CD8-positive, alpha-beta memory T cell (primary cell): Measurements from ENCODE around the gene AASS. TPM values are rescaled to one million over a fixed set of nuclear protein-coding genes. Genes with fewer than 3 reads are reported as not detected.
A peak's percentile ranks its signal among the peaks of the same experiment; 100 is the strongest.
"Not testable (repeated sequence)": the region's sequence is repeated elsewhere in the genome, so short reads cannot be mapped to it uniquely, and the experiment has no call there.

Experiments
- CTCF ChIA-PET: fragments of 350-600 bp; sonication (Branson Sonifier 250); formaldehyde crosslinking; loops from one replicate; lab custom pipeline; 2021; ENCODE audit warnings: antibody characterized with exemption; lab: Charles Lee
- POLR2A ChIA-PET: fragments of 350-600 bp; sonication (Branson Sonifier 250); formaldehyde crosslinking; loops from one replicate; lab custom pipeline; 2021; ENCODE audit warnings: antibody characterized with exemption; lab: Charles Lee
- DNase-seq, 5 donors: peaks; one replicate each; pipeline versions ENCODE4 v3.0.0 to v3.0.0-alpha.2; 2020 to 2022; ENCODE audit warnings: mixed read lengths in 1 of 5
- H3K27ac ChIP-seq: one replicate; pipeline ENCODE4 v1.7.0; 2013; ENCODE audit warnings: low read depth, mild to moderate bottlenecking, low read length, moderate library complexity
- H3K27me3 ChIP-seq: 2 replicates; pipeline ENCODE4 v1.7.0; 2013; ENCODE audit warnings: low read length, mild to moderate bottlenecking; ENCODE audit not compliant: insufficient read depth, poor library complexity, severe bottlenecking
- H3K36me3 ChIP-seq: 2 replicates; pipeline ENCODE4 v1.7.0; 2013; ENCODE audit warnings: mild to moderate bottlenecking, low read length, moderate library complexity; ENCODE audit not compliant: insufficient read depth
- H3K4me1 ChIP-seq: 2 replicates; pipeline ENCODE4 v1.7.0; 2013; ENCODE audit warnings: mild to moderate bottlenecking, low read length, moderate library complexity; ENCODE audit not compliant: insufficient read depth
- H3K4me3 ChIP-seq: 2 replicates; pipeline ENCODE4 v1.7.0; 2013; ENCODE audit warnings: mild to moderate bottlenecking, low read length
- H3K9me3 ChIP-seq: 2 replicates; pipeline ENCODE4 v1.7.0; 2013; ENCODE audit warnings: mild to moderate bottlenecking, low read length
- H3K27ac Mint-ChIP-seq, 8 donors: one replicate each; pipeline ENCODE4 v1.8.0; 2020 to 2021; ENCODE audit warnings: mixed read lengths in 8 of 8, mild to moderate bottlenecking in 6 of 8, inconsistent platforms in 3 of 8, moderate library complexity in 3 of 8
- H3K27me3 Mint-ChIP-seq, 2 donors: one replicate each; pipeline ENCODE4 v1.8.0; 2020 to 2021; ENCODE audit warnings: mixed read lengths in 2 of 2, mild to moderate bottlenecking in 1 of 2, moderate library complexity in 1 of 2
- H3K36me3 Mint-ChIP-seq, 3 donors: one replicate each; pipeline ENCODE4 v1.8.0; 2020 to 2021; ENCODE audit warnings: mixed read lengths in 3 of 3, inconsistent platforms in 1 of 3, mild to moderate bottlenecking in 1 of 3
- H3K4me1 Mint-ChIP-seq, 3 donors: one replicate each; pipeline ENCODE4 v1.8.0; 2020 to 2021; ENCODE audit warnings: mixed read lengths in 3 of 3, inconsistent platforms in 1 of 3, mild to moderate bottlenecking in 1 of 3
- H3K4me3 Mint-ChIP-seq, 7 donors: one replicate each; pipeline ENCODE4 v1.8.0; 2020 to 2021; ENCODE audit warnings: mixed read lengths in 7 of 7, mild to moderate bottlenecking in 6 of 7, moderate library complexity in 4 of 7, inconsistent platforms in 2 of 7
- H3K9me3 Mint-ChIP-seq, 5 donors: one replicate each; pipeline ENCODE4 v1.8.0; 2020 to 2022; ENCODE audit warnings: mixed read lengths in 5 of 5, mild to moderate bottlenecking in 3 of 5, moderate library complexity in 2 of 5, inconsistent platforms in 1 of 5
- polyA plus RNA-seq: library from polyadenylated mRNA; unstranded; fragments of 300-500 nt; fragmentation: Illumina TruSeq; gene quantifications from one replicate; pipeline ENCODE4 v1.2.3, GENCODE V29; 2021
- total RNA-seq, 2 experiments: library from RNA; stranded (reverse); gene quantifications; one replicate each; pipeline ENCODE4 v1.2.3, GENCODE V29; 2021

Gene AASS
- total RNA-seq (1 to 10 TPM; 1.6 to 2.0 TPM), polyA plus RNA-seq (2.1 TPM)

GRCh38 chr7:122143751-122144711, at the start of gene AASS:
TSS of gene AASS (minus strand) at chr7:122144249. CDS start at chr7:122133726, 10,523 bp downstream.
- Mint-ChIP-seq H3K4me3 (peak within 1 kb of the TSS; percentile 88 to 99 (median 95)), H3K27ac (peak within 1 kb of the TSS; percentile 47 to 99 (median 92)), H3K36me3 (peaks cover 0 to 3% (median 0%) of the 10 kb centered on the region in 3 donors), H3K9me3 (peaks cover 0 to 4% (median 1%) of the 10 kb centered on the region in 5 donors), H3K4me1 (peaks cover 14 to 22% (median 16%) of the 10 kb centered on the region in 3 donors), H3K27me3 (peaks cover 11 to 40% of the 10 kb centered on the region in 2 donors)
- ChIA-PET CTCF (no interaction called here), POLR2A (interaction anchor here (0.7 kb wide), 1 partner anchor 29 kb away, joined by 3 read pairs; no protein-coding TSS in a partner anchor)
- Histone ChIP-seq H3K27me3 (no peaks in the 10 kb centered on the region), H3K4me1 (peaks cover 10% of the 10 kb centered on the region), H3K36me3 (no peaks in the 10 kb centered on the region), H3K27ac (peak within 1 kb of the TSS; percentile 52), H3K9me3 (no peaks in the 10 kb centered on the region), H3K4me3 (peak within 1 kb of the TSS; percentile 67)
- DNase-seq: peak; percentile 62 to 81 (median 67)

GRCh38 chr7:122188785-122189184, 44.7 kb upstream of the AASS start:
- H3K36me3 Mint-ChIP-seq: no peaks in the 10 kb centered on the region
- no peak for DNase-seq
- H3K27ac Mint-ChIP-seq: no peak overlapping the region
- H3K4me3 Mint-ChIP-seq: no peak overlapping the region
- no peaks in the 10 kb centered on the region for H3K4me1 Mint-ChIP-seq
- Histone ChIP-seq H3K4me3 (no peak overlapping the region), H3K36me3 (no peaks in the 10 kb centered on the region), H3K4me1 (no peaks in the 10 kb centered on the region), H3K9me3 (no peaks in the 10 kb centered on the region), H3K27ac (no peak overlapping the region), H3K27me3 (no peaks in the 10 kb centered on the region)
- no peaks in the 10 kb centered on the region for H3K27me3 Mint-ChIP-seq
- ChIA-PET CTCF (no interaction called here), POLR2A (no interaction called here)
- H3K9me3 Mint-ChIP-seq: peaks cover 0 to 9% (median 2%) of the 10 kb centered on the region in 5 donors

- Histone ChIP-seq H3K27ac (no peak overlapping the region), H3K4me3 (no peak overlapping the region), H3K9me3 (no peaks in the 10 kb centered on the region), H3K36me3 (no peaks in the 10 kb centered on the region), H3K27me3 (no peaks in the 10 kb centered on the region), H3K4me1 (no peaks in the 10 kb centered on the region)
- CTCF ChIA-PET: no interaction called here
- no peaks in the 10 kb centered on the region for H3K36me3 Mint-ChIP-seq
- peaks cover 3 to 8% (median 4%) of the 10 kb centered on the region in 5 donors for H3K9me3 Mint-ChIP-seq
- no peak for DNase-seq
- no peaks in the 10 kb centered on the region for H3K4me1 Mint-ChIP-seq
- H3K4me3 Mint-ChIP-seq: no peak overlapping the region
- POLR2A ChIA-PET: no interaction called here
- H3K27ac Mint-ChIP-seq: no peak overlapping the region
- no peaks in the 10 kb centered on the region for H3K27me3 Mint-ChIP-seq
Measured at GRCh38 chr7:122183106-122183505, 39.1 kb upstream of the AASS start.

- Mint-ChIP-seq H3K27ac (no peak overlapping the region), H3K36me3 (no peaks in the 10 kb centered on the region), H3K4me3 (no peak overlapping the region), H3K9me3 (peaks cover 3 to 8% (median 5%) of the 10 kb centered on the region in 5 donors), H3K27me3 (no peaks in the 10 kb centered on the region), H3K4me1 (no peaks in the 10 kb centered on the region)
- DNase-seq: no peak
- POLR2A ChIA-PET: no interaction called here
- no peaks in the 10 kb centered on the region for H3K36me3 ChIP-seq
- no peak overlapping the region for H3K27ac ChIP-seq
- H3K4me1 ChIP-seq: no peaks in the 10 kb centered on the region
- CTCF ChIA-PET: no interaction called here
- H3K27me3 ChIP-seq: no peaks in the 10 kb centered on the region
- no peak overlapping the region for H3K4me3 ChIP-seq
- no peaks in the 10 kb centered on the region for H3K9me3 ChIP-seq
Measured at GRCh38 chr7:122182081-122182480, 38.0 kb upstream of the AASS start.

GRCh38 chr7:122172144-122172543, 28.1 kb upstream of the AASS start:
- H3K4me1 ChIP-seq, H3K4me3 Mint-ChIP-seq, H3K4me1 Mint-ChIP-seq, DNase-seq, H3K36me3 ChIP-seq, H3K4me3 ChIP-seq, H3K9me3 ChIP-seq, H3K27ac Mint-ChIP-seq, H3K36me3 Mint-ChIP-seq, H3K9me3 Mint-ChIP-seq, H3K27me3 Mint-ChIP-seq, POLR2A ChIA-PET, CTCF ChIA-PET, H3K27me3 ChIP-seq, H3K27ac ChIP-seq: not testable (repeated sequence)

GRCh38 chr7:122166740-122167139, 22.7 kb upstream of the AASS start:
- Histone ChIP-seq H3K27me3 (no peaks in the 10 kb centered on the region), H3K36me3 (no peaks in the 10 kb centered on the region), H3K4me3 (no peak overlapping the region), H3K9me3 (no peaks in the 10 kb centered on the region), H3K27ac (no peak overlapping the region), H3K4me1 (no peaks in the 10 kb centered on the region)
- no peak overlapping the region for H3K4me3 Mint-ChIP-seq
- H3K9me3 Mint-ChIP-seq: no peaks in the 10 kb centered on the region
- no peak overlapping the region for H3K27ac Mint-ChIP-seq
- no peaks in the 10 kb centered on the region for H3K36me3 Mint-ChIP-seq
- no peak for DNase-seq
- no peaks in the 10 kb centered on the region for H3K4me1 Mint-ChIP-seq
- ChIA-PET POLR2A (no interaction called here), CTCF (no interaction called here)
- no peaks in the 10 kb centered on the region for H3K27me3 Mint-ChIP-seq

- Mint-ChIP-seq H3K9me3 (peaks cover 0 to 3% (median 0%) of the 10 kb centered on the region in 5 donors), H3K4me1 (no peaks in the 10 kb centered on the region), H3K4me3 (no peak overlapping the region), H3K27me3 (no peaks in the 10 kb centered on the region), H3K27ac (no peak overlapping the region), H3K36me3 (no peaks in the 10 kb centered on the region)
- no peaks in the 10 kb centered on the region for H3K4me1 ChIP-seq
- H3K36me3 ChIP-seq: no peaks in the 10 kb centered on the region
- no peak overlapping the region for H3K4me3 ChIP-seq
- no peaks in the 10 kb centered on the region for H3K27me3 ChIP-seq
- POLR2A ChIA-PET: no interaction called here
- no peak for DNase-seq
- no peaks in the 10 kb centered on the region for H3K9me3 ChIP-seq
- CTCF ChIA-PET: no interaction called here
- no peak overlapping the region for H3K27ac ChIP-seq
Measured at GRCh38 chr7:122166275-122166674, 22.2 kb upstream of the AASS start.

- Mint-ChIP-seq H3K36me3 (no peaks in the 10 kb centered on the region), H3K4me1 (no peaks in the 10 kb centered on the region), H3K27me3 (peaks cover 0 to 3% of the 10 kb centered on the region in 2 donors), H3K4me3 (no peak overlapping the region), H3K9me3 (peaks cover 0 to 7% (median 2%) of the 10 kb centered on the region in 5 donors), H3K27ac (no peak overlapping the region)
- no peak overlapping the region for H3K4me3 ChIP-seq
- H3K27me3 ChIP-seq: no peaks in the 10 kb centered on the region
- H3K27ac ChIP-seq: no peak overlapping the region
- DNase-seq: no peak
- H3K4me1 ChIP-seq: no peaks in the 10 kb centered on the region
- no peaks in the 10 kb centered on the region for H3K9me3 ChIP-seq
- ChIA-PET POLR2A (no interaction called here), CTCF (no interaction called here)
- H3K36me3 ChIP-seq: no peaks in the 10 kb centered on the region
Measured at GRCh38 chr7:122161628-122162027, 17.6 kb upstream of the AASS start.
